RKO (cell line): Measurements from ENCODE around the gene UNC13C.
A peak's percentile ranks its signal among the peaks of the same experiment; 100 is the strongest.
"Not testable (repeated sequence)": the region's sequence is repeated elsewhere in the genome, so short reads cannot be mapped to it uniquely, and the experiment has no call there.

Experiments
- DNase-seq: peaks from one replicate; pipeline ENCODE4 v3.0.0-alpha.2; 2016; ENCODE audit warnings: low spot score

Gene UNC13C

DNA sequence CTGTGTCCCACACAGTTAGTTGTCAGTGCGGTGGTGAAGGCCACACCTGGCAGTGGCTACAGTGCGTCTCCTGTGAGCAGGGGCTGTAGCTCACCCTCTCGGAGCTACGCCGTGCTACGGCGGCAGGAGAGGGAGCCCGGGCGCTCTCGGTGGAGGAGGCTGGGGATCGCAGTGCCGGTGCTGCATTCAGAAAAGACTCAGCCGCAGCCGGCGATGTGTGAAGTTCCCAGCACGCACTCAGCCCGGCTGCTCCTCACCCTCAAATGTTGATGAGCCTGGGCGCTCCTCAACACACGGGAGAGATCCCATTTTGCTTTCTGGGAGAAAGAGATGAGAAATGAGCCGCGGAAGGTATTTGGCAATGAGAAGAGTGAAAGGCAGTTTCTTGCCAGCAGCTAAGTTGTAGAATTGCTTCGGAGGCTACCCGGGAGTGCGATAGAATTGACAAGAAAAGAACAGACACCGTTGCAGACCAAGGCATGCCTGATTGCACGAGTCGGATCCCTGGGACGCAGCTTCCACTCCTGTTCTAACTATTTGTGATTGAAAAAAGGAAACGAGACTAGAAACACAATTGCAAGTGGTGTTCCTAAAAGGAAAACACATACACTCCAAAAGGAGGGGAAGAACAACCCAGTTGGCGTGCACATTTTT, at the start of gene UNC13C:
Gene UNC13C (plus strand): TSS at position 189 of the 654 bp plus-strand sequence. CDS start 34,463 bp downstream, outside the sequence.
- no peak for DNase-seq

DNA sequence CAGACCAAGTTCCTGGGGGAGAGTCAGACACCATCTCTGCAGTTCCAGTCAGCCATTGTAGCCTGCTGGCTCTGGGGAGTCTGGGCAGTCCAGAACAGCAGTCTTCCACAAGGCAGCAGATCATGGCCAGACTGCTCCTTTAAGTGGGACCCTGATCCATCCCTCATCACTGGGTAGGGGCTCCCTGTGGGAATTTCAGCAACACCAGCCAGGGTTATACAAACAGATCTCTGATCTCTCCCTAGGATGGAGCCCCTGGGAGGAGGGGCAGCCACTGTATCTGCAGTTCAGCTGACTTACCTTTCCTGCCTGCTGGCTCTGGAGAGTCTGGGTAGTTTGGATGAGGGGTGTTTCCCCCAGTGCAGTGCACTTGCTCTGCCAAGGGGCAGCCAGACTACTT, 42.1 kb upstream of the UNC13C start:
- DNase-seq = no peak

DNA sequence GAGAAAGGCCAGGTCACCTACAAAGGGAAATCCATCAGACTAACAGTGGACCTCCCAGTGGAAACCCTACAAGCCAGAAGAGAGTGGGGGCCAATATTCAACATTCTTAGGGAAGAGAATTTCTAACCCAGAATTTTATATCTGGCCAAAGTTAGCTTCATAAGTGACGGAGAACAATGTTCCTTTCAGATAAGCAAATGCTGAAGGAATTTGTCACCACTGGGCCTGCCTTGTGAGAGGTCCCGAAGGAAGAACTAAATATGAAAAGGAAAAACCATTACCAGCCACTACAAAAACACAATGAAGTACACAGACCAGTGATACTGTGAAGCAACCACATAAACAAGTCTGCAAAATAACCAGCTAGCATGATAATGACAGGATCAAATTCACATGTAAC, 40.6 kb upstream of the UNC13C start:
- not testable (repeated sequence) for DNase-seq

DNA sequence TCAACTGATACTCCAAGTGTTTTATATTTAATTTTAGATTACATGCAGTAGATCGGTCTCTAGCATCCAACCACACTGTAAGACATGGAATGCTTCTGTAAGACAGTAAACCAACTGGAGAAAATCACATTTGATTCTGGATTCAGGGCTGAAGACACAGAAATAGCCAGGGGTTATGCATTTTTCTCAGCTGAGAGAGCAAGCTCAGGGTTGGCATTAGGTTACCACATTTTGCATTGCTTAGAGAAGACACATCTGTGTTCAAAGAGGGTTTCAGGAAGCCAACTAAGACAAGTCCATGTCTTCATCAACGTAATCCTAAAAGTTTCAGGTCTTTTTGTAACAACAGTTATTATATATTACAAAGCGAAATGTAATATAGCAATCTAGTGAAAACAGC, 27.7 kb upstream of the UNC13C start:
- no peak for DNase-seq

DNA sequence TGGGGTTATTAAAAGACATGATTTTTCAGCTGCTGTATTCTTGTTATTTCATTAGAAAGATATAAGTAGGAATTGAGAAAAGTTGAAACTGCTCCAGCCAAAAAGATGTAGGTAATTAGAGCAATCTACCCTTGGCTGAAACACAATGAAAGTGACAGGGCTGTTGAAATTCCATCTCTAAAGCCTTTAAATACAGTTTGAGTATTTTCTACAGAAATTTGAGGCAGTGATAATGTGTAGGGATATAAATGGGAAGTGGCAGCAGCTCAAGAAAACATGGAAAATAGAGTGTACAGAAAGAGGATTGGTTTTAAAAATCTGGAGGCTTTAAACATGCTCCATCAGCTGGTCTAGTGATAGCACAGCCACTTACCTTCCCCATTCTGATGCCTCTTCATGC, 22.8 kb upstream of the UNC13C start:
- DNase-seq = no peak

DNA sequence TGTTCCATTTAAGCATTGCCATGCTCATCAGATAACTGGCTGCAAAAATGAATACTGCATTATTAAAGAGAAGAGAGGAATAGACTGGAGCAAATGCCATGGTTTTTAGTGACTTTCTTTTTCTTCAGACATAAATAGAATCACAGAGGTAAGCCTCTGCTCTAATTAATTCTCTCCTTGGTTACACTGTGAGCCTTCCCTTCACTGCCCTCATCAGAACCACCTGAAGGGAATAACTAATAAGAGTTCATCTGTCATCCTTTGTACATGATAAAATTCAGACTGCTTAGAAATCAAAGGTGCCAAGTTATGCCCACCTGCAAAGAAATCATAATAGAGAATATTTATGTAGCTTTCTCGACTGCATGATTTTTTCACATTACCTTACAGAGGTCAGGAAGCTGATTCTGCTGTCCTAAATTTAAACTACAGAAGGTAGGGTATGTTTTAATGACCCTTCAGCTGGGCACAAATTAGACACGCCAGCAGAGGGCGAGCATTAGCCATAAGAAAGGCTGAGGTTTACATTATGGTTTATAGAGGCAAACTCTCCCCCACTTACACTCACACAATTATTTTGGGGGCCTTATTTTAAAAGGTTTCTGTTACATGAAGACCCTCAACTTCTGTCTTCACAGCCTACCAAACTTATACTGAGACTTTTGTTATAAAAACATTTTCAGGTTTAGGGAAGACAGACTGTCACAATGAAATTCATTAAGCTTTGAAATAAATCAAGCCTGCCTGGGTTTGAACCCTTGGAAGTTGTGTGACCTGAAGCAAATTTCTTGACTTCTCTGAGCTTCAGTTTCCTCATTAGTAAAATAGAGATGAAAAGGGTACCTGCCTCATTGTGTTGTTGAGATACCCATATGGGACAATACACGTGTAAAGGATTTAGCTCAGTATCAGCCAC, 15.3 kb upstream of the UNC13C start:
- DNase-seq = peak; percentile 43

DNA sequence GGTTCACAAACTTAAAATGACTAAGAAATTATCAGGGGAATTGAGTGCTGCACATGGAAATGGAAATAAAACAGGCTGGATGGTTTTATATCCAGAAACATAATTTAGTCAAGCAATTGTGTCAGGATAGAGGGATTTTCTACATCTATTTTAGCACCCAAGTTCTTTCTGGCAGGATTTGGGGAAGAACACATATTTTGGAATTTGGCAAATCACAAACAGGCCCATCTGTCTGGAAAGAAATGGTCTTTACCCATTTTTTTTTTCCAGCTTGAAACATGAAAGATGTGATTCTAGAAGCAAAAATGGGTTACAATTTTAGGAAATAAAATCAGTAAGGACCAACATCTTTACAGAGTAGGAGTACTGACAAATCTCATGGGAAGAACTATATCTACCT, 14.4 kb upstream of the UNC13C start:
- DNase-seq = no peak

DNA sequence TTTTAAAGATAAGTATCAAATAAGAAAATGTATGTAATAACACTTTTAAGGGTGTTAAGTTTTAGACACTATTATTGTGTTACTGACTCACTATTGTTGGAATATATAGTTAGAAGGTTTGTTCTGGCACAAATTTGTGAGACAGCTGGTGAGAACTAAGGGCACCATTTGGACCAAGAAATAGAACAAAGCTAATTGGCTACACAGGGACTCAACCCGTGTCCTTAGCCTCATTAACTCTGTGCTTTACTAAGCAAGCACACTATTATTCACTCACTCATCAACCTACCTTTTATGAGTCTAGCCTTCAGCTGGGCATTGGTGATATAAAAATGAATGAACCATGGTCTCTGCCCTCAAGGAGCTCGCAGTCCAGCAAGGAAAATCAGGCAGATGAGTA, 4.1 kb upstream of the UNC13C start:
- no peak for DNase-seq

DNA sequence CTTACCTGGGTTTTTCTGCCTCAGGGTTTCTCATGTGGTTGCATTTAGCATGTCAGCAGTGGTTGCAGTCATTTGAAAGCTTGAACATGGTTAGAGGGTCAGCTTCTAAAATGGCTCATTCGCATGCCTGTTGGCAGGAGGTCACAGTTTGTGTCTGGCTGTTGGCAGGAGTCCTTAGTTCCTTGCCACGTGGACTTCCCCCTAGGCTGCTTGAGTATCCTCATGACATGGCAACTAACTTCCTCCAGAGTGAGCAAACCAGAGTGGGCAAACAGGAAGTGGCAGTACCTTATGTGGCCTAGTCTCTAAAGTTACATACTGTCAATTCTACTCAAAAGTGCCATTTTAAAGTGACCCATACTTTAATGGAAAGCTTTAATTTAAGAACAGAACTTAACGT, 3.4 kb upstream of the UNC13C start:
- DNase-seq = no peak

DNA sequence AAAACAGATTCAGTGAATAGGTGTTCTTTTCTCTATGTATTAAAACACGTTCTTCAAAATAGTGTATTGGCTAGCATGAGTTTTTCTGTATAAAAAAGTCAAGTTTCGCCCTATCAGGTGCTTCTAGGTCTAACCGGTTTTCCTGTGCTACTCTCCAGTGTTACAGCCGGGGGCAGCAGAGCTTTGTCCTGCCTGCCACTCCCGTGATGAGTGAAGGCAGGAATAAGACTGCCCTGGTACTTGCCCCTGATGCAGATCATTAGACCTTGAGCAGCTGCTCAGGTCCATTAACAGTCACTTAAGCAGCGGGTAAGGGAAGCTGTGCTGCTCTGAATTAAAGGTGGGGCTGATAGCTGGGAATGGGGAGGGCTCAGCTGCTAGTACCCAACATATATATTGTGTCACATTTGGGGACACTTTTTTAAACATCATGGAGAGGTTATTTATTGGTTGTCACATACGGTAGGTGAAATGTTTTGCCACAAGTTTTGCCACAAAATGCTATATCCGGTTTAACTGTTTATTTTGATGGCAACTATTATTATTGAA, 1.3 kb upstream of the UNC13C start:
- DNase-seq = peak; percentile 26

DNA sequence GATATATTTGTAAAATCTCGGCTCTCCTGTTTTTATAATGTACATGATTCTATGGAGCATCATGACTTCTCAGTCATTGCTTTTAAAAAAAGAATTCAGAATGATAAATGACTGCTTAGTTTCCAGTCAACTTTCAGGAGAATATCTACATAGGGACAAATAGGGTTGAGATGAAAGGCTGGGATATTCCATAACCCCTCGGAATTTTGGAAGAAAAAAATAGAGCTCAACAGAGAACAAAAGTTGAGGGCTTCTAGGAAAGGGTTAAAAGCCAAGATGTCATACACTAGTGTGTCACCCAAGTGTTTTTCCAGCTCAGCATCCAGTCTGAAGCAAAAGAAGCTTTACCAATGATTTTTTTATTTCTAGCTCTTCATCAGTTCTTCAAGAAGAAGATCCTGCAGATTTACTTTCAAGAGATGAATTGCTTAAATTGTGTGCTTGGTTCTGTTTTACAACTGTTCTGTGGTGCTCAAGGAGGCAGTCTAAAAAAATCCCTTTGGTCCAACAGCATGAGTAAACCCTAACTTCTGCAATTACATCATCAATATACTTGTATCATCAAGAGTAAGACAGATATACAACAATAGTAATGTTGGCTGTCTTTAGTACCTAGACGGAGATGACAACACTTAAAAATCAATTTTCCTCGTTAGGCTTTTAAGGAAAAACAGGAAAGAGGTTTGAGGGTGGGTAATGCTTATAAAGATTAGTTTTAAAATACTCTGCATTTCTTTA, 979 bp downstream of the UNC13C start:
- no peak for DNase-seq

DNA sequence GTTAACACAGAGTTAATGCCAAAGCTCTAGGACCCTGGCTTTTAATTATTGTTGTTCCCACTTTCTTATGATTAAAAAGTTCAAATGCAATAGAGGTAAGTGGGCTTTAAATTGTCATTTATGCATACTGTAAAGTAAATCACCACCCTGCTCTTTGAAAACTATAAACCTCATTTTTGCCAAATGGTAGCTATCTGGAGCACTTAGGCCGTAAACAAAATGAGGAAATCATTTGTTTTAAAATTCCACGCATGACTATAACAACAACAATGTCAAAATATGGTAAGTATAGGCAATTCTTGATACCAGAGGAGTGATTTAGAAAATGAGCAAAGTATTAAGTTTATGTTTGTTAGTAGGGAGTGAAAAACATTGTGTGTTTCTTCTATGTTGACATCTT, 1.8 kb downstream of the UNC13C start:
- DNase-seq = no peak

DNA sequence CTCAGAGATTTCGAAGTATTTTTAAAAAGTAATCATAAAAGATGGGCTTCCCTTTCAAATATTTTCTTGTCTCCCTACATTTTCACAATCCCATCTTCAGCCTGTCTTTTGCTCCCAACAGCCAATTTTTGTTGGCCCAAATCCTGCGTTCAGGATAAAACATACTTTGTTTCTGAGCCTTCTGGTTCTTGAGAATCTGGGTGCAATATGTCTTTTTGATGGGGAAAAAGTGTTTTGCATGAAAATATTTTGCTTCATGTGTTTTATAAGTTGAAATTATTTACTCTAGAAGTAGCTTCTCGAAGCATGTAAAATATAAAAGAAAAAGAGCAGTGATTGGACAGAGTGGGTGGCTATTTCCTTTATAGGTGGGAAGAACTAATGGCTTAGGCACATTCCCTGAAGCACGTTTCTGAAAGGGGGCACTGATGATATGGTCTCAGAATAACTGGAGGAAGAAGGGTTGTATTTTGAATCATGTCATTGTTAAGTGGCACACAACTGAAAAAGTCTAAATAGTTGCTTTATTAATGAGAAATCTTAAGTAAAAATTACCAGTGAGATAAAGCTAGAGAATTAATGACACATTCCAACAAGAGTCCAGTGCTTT, 3.9 kb downstream of the UNC13C start:
- DNase-seq = no peak

DNA sequence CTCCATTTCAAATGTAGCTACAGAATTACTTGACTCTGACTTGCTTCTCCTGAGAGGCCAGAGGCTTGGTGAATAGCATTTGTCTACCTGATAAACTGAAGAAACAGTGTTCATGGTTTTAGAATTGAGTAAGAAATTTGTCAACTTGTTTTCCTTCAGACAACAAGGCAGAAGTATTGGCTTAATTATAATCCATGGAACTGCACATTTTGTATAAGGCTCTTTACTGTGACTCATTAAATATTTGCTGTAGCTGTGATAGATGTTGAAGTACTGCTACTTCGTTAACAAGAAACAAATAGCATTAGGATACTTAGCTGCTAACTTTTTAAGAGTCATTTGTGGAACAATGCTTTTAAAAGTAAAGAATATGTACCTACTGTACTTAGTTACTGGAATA, 4.6 kb downstream of the UNC13C start:
- DNase-seq = no peak

DNA sequence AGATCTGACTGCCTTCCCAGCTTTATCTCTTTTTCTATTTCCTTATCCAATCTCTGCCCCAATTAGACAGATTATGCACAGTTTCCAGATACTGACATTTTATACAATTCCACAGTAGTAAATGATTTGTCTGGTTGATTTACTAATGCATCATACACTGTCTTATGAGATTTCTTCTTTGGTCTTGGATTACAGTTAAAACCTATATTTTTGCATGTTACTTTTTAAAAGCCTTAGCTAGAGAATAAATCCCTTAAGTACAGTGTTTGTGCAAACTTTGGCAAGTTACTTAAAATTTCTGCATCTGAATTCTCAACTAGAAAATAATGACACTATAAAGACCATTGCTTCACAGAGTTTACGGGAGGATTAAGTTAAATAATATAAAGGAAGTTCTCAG, 6.0 kb downstream of the UNC13C start:
- no peak for DNase-seq

DNA sequence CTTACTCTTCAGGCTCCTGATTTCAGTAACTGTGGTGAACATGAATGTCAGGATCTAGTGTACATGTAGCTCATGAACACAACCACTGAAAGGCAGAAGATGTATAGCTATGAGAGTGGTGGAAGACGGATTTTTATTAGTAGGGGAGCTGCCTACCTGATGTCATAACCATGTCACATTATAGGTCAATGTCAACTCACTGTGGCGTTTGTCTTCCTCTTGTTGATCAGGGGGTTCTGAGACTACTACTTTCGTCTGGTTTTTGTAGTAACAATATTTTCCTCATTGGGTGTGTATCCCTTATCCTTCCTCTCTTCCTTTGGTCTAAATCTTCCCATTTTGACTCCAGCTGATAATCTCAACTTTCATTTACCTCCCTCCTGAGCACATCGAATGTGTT, 7.3 kb downstream of the UNC13C start:
- DNase-seq = no peak

DNA sequence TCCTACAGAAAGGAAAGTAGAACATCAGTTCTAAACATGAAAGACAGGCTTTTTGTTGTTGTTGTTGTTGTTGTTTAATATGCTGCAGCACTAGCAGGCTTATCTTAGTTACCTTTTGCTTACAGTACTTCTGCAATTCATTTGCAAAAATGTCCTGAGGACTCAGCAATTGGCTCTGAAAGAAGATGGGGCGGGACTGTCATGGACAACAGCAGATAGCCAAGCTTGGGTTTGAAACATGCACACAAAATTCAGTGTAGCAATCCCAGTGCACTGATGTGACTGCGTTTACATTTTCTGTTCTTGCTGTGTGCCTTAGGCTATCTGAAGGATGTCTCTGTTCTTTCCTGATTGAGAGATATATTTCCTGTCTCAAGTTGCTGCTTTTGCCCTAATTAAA, 9.2 kb downstream of the UNC13C start:
- DNase-seq = no peak

DNA sequence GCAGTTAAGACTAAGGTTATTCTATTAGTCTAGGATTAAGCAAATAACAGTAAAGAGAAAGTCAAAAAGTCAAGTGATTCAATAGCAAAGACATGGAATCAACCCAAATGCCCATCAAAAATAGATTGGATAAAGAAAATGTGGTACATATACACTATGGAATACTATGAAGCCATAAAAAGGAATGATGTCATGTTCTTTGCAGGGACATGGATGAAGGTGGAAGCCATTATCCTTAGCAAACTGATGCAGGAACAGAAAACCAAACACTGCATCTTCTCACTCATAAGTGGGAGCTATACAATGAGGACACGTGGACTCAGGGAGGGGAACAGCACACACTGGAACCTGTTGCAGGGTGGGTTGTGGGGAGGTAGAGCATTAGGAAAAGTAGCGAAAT, 29.0 kb downstream of the UNC13C start:
- DNase-seq = no peak

DNA sequence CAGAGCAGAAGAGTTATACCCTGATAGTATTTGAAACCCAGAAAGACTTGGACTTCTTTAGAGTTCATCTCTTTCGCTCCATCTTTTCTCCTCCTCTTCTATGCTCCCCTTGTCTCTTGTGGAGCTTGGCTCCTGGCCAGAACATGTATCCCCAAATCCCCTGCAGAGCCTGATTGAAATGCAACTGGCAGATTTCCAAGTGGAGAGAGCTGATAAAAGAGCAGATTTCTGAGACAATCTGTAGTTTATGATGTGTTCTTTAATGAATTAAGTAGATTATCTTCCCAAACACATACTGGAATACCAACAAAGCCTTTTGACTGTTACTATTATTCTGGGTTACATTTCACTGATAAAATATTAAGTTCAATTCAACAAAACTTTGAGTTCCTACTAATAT, 33.4 kb downstream of the UNC13C start:
- DNase-seq = no peak

DNA sequence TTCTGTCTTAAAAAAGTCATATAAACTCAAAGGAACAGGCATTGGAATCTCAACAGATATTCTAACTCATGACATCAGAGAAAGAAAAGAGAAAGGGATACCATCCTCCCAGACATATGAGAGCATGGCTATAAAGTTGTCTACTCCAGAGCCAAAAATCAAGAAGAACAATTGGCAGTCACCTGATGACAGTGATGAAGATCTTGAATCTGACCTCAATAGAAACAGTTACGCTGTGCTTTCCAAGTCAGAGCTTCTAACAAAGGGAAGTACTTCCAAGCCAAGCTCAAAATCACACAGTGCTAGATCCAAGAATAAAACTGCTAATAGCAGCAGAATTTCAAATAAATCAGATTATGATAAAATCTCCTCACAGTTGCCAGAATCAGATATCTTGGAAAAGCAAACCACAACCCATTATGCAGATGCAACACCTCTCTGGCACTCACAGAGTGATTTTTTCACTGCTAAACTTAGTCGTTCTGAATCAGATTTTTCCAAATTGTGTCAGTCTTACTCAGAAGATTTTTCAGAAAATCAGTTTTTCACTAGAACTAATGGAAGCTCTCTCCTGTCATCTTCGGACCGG, 35.9 kb downstream of the UNC13C start:
- no peak for DNase-seq

DNA sequence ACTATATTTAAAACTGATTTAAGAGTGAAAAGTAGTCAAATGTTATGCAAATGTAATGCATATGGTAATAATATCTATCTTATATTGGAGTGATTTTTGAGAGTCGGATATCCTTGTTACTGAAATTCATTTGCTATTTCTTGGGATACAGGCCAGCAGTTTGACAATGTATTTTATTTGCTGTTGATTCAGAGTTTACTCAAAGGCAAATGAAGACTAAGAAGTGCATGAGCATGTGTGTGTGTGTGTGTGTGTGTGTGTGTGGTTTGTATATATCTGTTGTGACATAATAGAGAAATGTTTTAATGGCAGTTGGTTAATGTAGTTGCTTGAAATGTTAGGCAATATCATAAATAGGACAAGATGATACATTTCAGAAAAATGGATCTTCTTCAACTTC, 39.0 kb downstream of the UNC13C start:
- DNase-seq = no peak

DNA sequence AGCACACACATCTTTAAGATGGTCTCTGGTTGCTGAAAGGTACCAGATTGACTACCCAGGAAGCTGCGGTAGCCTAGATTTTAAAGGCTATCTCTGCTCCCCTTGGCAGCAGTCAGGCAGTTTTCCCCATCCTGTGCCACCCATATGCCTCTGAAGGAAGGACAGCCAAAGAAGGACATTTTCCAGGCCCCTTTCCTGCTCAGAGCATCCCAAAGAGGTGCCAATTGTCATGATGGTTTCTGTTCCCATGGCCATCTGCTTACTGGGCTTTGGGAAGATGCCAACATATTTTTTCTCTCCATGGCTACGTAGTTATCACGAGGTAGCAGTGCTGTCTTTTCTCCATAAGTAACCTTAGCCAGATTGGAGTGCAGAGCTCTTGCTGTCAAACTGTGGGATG, 39.7 kb downstream of the UNC13C start:
- no peak for DNase-seq
